Transverse colon (tissue), 4 donors: ENCODE measurements around the gene MDH2.

Experiments
- CTCF ChIP-seq, 5 experiments: fragments of 200-600 bp in 3 of 5; fragments of 450-650 bp in 2 of 5; sonication (generic) in 3 of 5; IDR thresholded peaks; 1 replicate in 2 of 5; 2 replicates in 3 of 5; pipeline ENCODE4 v1.5.1; 2016 to 2017; ENCODE audit warnings: antibody characterized with exemption in 5 of 5, inconsistent platforms in 3 of 5, mild to moderate bottlenecking in 2 of 5, moderate library complexity in 1 of 5
- EP300 ChIP-seq: sonication (generic); formaldehyde crosslinking; IDR thresholded peaks from one replicate; pipeline ENCODE4 v1.6.1; 2017; ENCODE audit warnings: antibody characterized with exemption, low read depth
- POLR2A ChIP-seq: fragments of 450-650 bp; IDR thresholded peaks from one replicate; pipeline ENCODE4 v1.6.1; 2016; ENCODE audit warnings: antibody characterized with exemption, mild to moderate bottlenecking, moderate library complexity
- POLR2AphosphoS5 ChIP-seq, 3 donors: sonication (generic); formaldehyde crosslinking; IDR thresholded peaks; one replicate each; pipeline ENCODE4 v1.6.1; 2016; ENCODE audit warnings: antibody characterized with exemption in 3 of 3

GRCh38 chr7:76077435-76077834, 29.5 kb downstream of the MDH2 start:
- TF ChIP-seq CTCF (IDR thresholded peaks at IDR 0.05) (no peak), POLR2A (no peak), EP300 (no peak), POLR2AphosphoS5 (IDR thresholded peaks at IDR 0.05) (no peak)
